ENCODE data around the gene GOLGA8J. TPM values are rescaled to one million over a fixed set of nuclear protein-coding genes. Genes with fewer than 3 reads are reported as not detected.
"Not testable (repeated sequence)": the region's sequence is repeated elsewhere in the genome, so short reads cannot be mapped to it uniquely, and the experiment has no call there.

The GOLGA8J gene, protein sequence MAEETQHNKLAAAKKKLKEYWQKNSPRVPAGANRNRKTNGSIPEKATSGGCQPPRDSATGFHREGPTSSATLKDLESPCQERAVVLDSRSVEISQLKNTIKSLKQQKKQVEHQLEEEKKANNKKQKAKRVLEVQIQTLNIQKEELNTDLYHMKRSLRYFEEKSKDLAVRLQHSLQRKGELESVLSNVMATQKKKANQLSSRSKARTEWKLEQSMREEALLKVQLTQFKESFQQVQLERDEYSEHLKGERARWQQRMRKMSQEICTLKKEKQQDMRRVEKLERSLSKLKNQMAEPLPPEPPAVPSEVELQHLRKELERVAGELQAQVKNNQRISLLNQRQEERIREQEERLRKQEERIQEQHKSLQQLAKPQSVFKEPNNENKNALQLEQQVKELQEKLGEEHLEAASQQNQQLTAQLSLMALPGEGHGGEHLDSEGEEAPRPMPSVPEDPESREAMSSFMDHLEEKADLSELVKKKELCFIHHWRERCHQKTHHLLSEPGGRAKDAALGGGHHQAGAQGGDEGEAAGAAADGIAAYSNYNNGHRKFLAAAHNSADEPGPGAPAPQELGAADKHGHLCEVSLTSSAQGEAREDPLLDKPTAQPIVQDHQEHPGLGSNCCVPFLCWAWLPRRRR
- polyA plus RNA-seq (2013) = not detected in 2 replicates

DNA sequence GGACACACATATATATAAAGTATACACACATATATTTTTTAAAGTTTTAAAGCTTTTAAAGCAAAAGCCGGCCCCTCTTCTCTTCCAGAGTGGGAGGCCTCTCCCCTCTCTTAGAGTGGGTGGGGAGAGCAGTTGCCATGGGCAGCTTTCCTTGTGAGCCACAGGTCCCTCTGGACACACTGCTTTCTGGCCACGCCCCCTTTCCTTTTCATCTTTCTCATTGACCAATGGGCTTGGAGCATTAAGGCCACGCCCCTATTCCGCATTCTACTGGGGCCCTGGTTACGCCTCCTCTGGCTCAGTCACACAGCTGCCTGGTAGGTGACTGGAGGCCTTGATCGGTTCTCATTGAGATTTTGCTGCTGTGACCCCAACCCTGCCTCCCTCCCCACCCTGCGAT lies at the start of gene GOLGA8J:
GOLGA8J (plus strand) TSS at position 301 of the 400 bp plus-strand sequence; CDS start at position 399, 98 bp downstream.
- H3K9me3 ChIP-seq (ENCODE audit: insufficient read depth, low read depth, low read length); H2AK5ac ChIP-seq (ENCODE audit: low read length); H3K4me1 ChIP-seq (ENCODE audit: control insufficient read depth in 1 of 2, insufficient read depth in 2 of 2, low read length in 2 of 2); H3K4me2 ChIP-seq (ENCODE audit: low read length); H3K79me1 ChIP-seq (ENCODE audit: low read length); H3K18ac ChIP-seq (ENCODE audit: low read length); H3K27me3 ChIP-seq (ENCODE audit: insufficient read depth, low read length); H4K8ac ChIP-seq (ENCODE audit: low read depth, low read length); H3K9ac ChIP-seq (ENCODE audit: low read length); H3K23ac ChIP-seq (ENCODE audit: low read length); DNase-seq; H2BK120ac ChIP-seq (ENCODE audit: insufficient read depth, low read length, poor library complexity); H3K14ac ChIP-seq (ENCODE audit: low read length); H2BK12ac ChIP-seq (ENCODE audit: low read length); H3K27ac ChIP-seq (ENCODE audit: low read depth, low read length); H2BK5ac ChIP-seq (ENCODE audit: low read depth, low read length, poor library complexity); H3K4ac ChIP-seq (ENCODE audit: low read depth, low read length); H4K91ac ChIP-seq (ENCODE audit: low read depth, low read length); H4K12ac ChIP-seq (ENCODE audit: low read depth, low read length); H2AFZ ChIP-seq (ENCODE audit: insufficient read depth, low read length, poor library complexity); H3K4me3 ChIP-seq (ENCODE audit: low read depth, low read length); H3K79me2 ChIP-seq (ENCODE audit: control insufficient read depth, insufficient read depth, low read length, poor library complexity); H3K36me3 ChIP-seq (ENCODE audit: control insufficient read depth in 1 of 2, insufficient read depth in 2 of 2, low read length in 2 of 2): not testable (repeated sequence)
- WGBS (ENCODE audit: extremely low coverage, insufficient coverage, insufficient read length) = no CpG with 5 or more reads among the region's 7 CpGs

DNA sequence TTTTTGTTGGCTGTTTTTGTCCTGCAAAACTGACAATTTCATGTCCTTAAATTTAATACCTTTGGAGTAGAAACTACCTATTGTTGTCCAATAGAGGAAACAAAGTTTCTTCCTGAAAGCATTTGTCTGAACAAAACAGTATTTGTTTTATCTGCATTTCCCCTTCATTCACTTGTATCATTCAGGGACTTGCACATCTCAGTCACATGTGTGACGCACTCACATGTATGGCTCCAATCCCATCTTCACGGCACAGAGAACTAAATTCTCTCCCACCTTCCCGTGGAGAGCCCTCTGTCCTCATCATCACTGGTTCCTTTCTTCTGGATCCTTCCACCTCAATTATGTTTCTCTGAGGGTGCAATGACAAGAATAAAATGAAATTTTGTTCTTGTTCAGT lies 49.5 kb upstream of the GOLGA8J start:
- Histone ChIP-seq H3K9me3 (ENCODE audit: insufficient read depth, low read depth, low read length) (no peaks in the 10 kb centered on the region), H4K12ac (ENCODE audit: low read depth, low read length) (no peak overlapping the region), H3K9ac (ENCODE audit: low read length) (no peak overlapping the region), H3K79me1 (ENCODE audit: low read length) (no peaks in the 10 kb centered on the region), H2BK120ac (ENCODE audit: insufficient read depth, low read length, poor library complexity) (no peak overlapping the region), H2BK5ac (ENCODE audit: low read depth, low read length, poor library complexity) (no peak overlapping the region), H3K4ac (ENCODE audit: low read depth, low read length) (no peak overlapping the region), H3K4me3 (ENCODE audit: low read depth, low read length) (no peak overlapping the region), H3K36me3 (ENCODE audit: control insufficient read depth in 1 of 2, insufficient read depth in 2 of 2, low read length in 2 of 2) (no peaks in the 10 kb centered on the region), H3K23ac (ENCODE audit: low read length) (no peak overlapping the region), H3K79me2 (ENCODE audit: control insufficient read depth, insufficient read depth, low read length, poor library complexity) (no peaks in the 10 kb centered on the region), H4K8ac (ENCODE audit: low read depth, low read length) (no peak overlapping the region), H3K18ac (ENCODE audit: low read length) (no peak overlapping the region), H4K91ac (ENCODE audit: low read depth, low read length) (no peak overlapping the region), H3K27ac (ENCODE audit: low read depth, low read length) (no peak overlapping the region), H2AK5ac (ENCODE audit: low read length) (no peak overlapping the region), H3K4me2 (ENCODE audit: low read length) (no peak overlapping the region), H2AFZ (ENCODE audit: insufficient read depth, low read length, poor library complexity) (no peak overlapping the region), H3K27me3 (ENCODE audit: insufficient read depth, low read length) (no peaks in the 10 kb centered on the region), H2BK12ac (ENCODE audit: low read length) (no peak overlapping the region), H3K14ac (ENCODE audit: low read length) (no peak overlapping the region), H3K4me1 (ENCODE audit: control insufficient read depth in 1 of 2, insufficient read depth in 2 of 2, low read length in 2 of 2) (no peaks in the 10 kb centered on the region)
- DNase-seq = no peak
- no CpG with 5 or more reads among the region's 3 CpGs for WGBS (ENCODE audit: extremely low coverage, insufficient coverage, insufficient read length)

DNA sequence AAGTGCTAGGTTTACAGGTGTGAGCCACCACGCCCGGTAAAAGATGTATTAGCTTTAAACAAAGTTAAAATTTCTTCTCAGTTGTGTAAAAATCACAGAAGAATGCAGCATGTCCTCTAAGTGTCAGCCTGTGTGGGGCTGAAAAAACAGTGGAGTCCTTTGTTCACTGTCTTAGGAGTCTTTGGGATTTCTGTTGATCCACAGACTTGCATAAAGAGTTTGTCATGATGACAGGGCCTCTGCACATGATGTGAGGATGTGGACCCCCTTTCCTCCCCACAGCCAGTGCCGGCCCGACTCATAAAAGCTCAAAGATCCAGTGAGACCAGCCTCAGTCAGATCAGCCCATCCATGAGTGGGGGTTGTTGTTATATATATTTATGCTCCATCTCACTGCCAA lies 49.0 kb upstream of the GOLGA8J start:
- H3K27me3 ChIP-seq (ENCODE audit: insufficient read depth, low read length) = no peaks in the 10 kb centered on the region
- no peak overlapping the region for H2BK120ac ChIP-seq (ENCODE audit: insufficient read depth, low read length, poor library complexity)
- no peak for DNase-seq
- no peak overlapping the region for H2AK5ac ChIP-seq (ENCODE audit: low read length)
- no peak overlapping the region for H2BK12ac ChIP-seq (ENCODE audit: low read length)
- H3K4me3 ChIP-seq (ENCODE audit: low read depth, low read length) = no peak overlapping the region
- no peak overlapping the region for H3K23ac ChIP-seq (ENCODE audit: low read length)
- H3K79me2 ChIP-seq (ENCODE audit: control insufficient read depth, insufficient read depth, low read length, poor library complexity) = no peaks in the 10 kb centered on the region
- no peak overlapping the region for H3K4me2 ChIP-seq (ENCODE audit: low read length)
- no peak overlapping the region for H2AFZ ChIP-seq (ENCODE audit: insufficient read depth, low read length, poor library complexity)
- H3K14ac ChIP-seq (ENCODE audit: low read length) = no peak overlapping the region
- H4K8ac ChIP-seq (ENCODE audit: low read depth, low read length) = no peak overlapping the region
- H3K18ac ChIP-seq (ENCODE audit: low read length) = no peak overlapping the region
- no CpG with 5 or more reads among the region's 4 CpGs for WGBS (ENCODE audit: extremely low coverage, insufficient coverage, insufficient read length)
- no peaks in the 10 kb centered on the region for H3K9me3 ChIP-seq (ENCODE audit: insufficient read depth, low read depth, low read length)
- no peak overlapping the region for H2BK5ac ChIP-seq (ENCODE audit: low read depth, low read length, poor library complexity)
- no peaks in the 10 kb centered on the region for H3K36me3 ChIP-seq (ENCODE audit: control insufficient read depth in 1 of 2, insufficient read depth in 2 of 2, low read length in 2 of 2)
- no peaks in the 10 kb centered on the region for H3K79me1 ChIP-seq (ENCODE audit: low read length)
- H3K27ac ChIP-seq (ENCODE audit: low read depth, low read length) = no peak overlapping the region
- no peak overlapping the region for H3K9ac ChIP-seq (ENCODE audit: low read length)
- no peaks in the 10 kb centered on the region for H3K4me1 ChIP-seq (ENCODE audit: control insufficient read depth in 1 of 2, insufficient read depth in 2 of 2, low read length in 2 of 2)
- no peak overlapping the region for H4K12ac ChIP-seq (ENCODE audit: low read depth, low read length)
- no peak overlapping the region for H4K91ac ChIP-seq (ENCODE audit: low read depth, low read length)
- H3K4ac ChIP-seq (ENCODE audit: low read depth, low read length) = no peak overlapping the region

DNA sequence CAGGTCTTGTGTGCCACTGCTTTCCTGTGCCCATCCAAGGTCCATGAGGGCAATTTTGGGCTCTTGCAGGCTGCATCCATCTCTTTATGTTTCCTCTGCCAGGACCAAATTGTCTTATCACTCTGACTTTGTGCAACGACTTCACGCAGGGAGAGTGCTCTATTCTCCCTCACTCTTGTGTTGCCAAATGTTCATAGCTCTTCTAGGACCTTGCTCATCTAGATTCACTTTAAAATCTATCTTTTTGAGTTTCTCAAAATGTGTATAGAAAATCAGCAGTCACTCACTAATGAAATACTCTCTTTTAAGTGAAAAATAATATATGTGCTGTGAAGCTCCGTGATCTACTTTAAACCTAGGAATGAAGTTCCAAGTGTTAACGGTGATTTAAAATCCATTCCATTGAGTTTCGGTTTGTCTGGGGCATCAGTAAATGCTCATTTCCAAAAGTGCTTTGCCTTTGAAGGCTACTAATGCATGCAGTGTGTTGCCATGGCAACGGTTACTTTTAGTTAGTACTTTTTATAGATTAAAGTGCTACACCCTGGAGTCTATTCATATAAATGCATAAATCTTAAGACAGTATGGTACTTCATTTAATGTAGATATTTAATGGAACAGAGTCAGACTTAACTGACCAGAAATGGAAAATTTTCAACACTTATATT lies 46.6 kb upstream of the GOLGA8J start:
- H2BK5ac ChIP-seq (ENCODE audit: low read depth, low read length, poor library complexity) = no peak overlapping the region
- DNase-seq = no peak
- H3K79me2 ChIP-seq (ENCODE audit: control insufficient read depth, insufficient read depth, low read length, poor library complexity) = no peaks in the 10 kb centered on the region
- H3K36me3 ChIP-seq (ENCODE audit: control insufficient read depth in 1 of 2, insufficient read depth in 2 of 2, low read length in 2 of 2) = no peaks in the 10 kb centered on the region
- no peaks in the 10 kb centered on the region for H3K9me3 ChIP-seq (ENCODE audit: insufficient read depth, low read depth, low read length)
- H2AK5ac ChIP-seq (ENCODE audit: low read length) = no peak overlapping the region
- H3K14ac ChIP-seq (ENCODE audit: low read length) = no peak overlapping the region
- H4K8ac ChIP-seq (ENCODE audit: low read depth, low read length) = no peak overlapping the region
- H4K91ac ChIP-seq (ENCODE audit: low read depth, low read length) = no peak overlapping the region
- no peak overlapping the region for H3K23ac ChIP-seq (ENCODE audit: low read length)
- H3K4me2 ChIP-seq (ENCODE audit: low read length) = no peak overlapping the region
- H2BK12ac ChIP-seq (ENCODE audit: low read length) = no peak overlapping the region
- H3K4me1 ChIP-seq (ENCODE audit: control insufficient read depth in 1 of 2, insufficient read depth in 2 of 2, low read length in 2 of 2) = peaks cover 0 to 4% of the 10 kb centered on the region in 2 experiments
- H3K27me3 ChIP-seq (ENCODE audit: insufficient read depth, low read length) = no peaks in the 10 kb centered on the region
- no peak overlapping the region for H3K18ac ChIP-seq (ENCODE audit: low read length)
- no peak overlapping the region for H3K4ac ChIP-seq (ENCODE audit: low read depth, low read length)
- H3K9ac ChIP-seq (ENCODE audit: low read length) = no peak overlapping the region
- no peak overlapping the region for H4K12ac ChIP-seq (ENCODE audit: low read depth, low read length)
- no CpG with 5 or more reads among the region's 6 CpGs for WGBS (ENCODE audit: extremely low coverage, insufficient coverage, insufficient read length)
- H2BK120ac ChIP-seq (ENCODE audit: insufficient read depth, low read length, poor library complexity) = no peak overlapping the region
- H3K4me3 ChIP-seq (ENCODE audit: low read depth, low read length) = no peak overlapping the region
- no peak overlapping the region for H3K27ac ChIP-seq (ENCODE audit: low read depth, low read length)
- H3K79me1 ChIP-seq (ENCODE audit: low read length) = no peaks in the 10 kb centered on the region
- H2AFZ ChIP-seq (ENCODE audit: insufficient read depth, low read length, poor library complexity) = no peak overlapping the region

All from trophoblast cell (in vitro differentiated cells and primary cell).